Uterus (tissue), 2 donors: ENCODE results near the gene ADAP1.

Source experiments
- POLR2A ChIP-seq, 2 donors: fragments of 450-650 bp; IDR thresholded peaks; one replicate each; pipeline ENCODE4 v1.6.1; 2016; ENCODE audit warnings: antibody characterized with exemption in 2 of 2, mild to moderate bottlenecking in 1 of 2, moderate library complexity in 1 of 2
- TF ChIP-seq, protein P1 (sequence below), 4 experiments: fragments of 200-600 bp in 2 of 4; fragments of 450-650 bp in 2 of 4; sonication (generic) in 2 of 4; IDR thresholded peaks; one replicate each; pipeline ENCODE4 v1.5.1; 2016 to 2019; ENCODE audit warnings: antibody characterized with exemption in 4 of 4, mild to moderate bottlenecking in 2 of 4, moderate library complexity in 1 of 4

- TF ChIP-seq, protein P1, sequence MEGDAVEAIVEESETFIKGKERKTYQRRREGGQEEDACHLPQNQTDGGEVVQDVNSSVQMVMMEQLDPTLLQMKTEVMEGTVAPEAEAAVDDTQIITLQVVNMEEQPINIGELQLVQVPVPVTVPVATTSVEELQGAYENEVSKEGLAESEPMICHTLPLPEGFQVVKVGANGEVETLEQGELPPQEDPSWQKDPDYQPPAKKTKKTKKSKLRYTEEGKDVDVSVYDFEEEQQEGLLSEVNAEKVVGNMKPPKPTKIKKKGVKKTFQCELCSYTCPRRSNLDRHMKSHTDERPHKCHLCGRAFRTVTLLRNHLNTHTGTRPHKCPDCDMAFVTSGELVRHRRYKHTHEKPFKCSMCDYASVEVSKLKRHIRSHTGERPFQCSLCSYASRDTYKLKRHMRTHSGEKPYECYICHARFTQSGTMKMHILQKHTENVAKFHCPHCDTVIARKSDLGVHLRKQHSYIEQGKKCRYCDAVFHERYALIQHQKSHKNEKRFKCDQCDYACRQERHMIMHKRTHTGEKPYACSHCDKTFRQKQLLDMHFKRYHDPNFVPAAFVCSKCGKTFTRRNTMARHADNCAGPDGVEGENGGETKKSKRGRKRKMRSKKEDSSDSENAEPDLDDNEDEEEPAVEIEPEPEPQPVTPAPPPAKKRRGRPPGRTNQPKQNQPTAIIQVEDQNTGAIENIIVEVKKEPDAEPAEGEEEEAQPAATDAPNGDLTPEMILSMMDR (IDR thresholded peaks at IDR 0.05) = no peak
- no peak for TF ChIP-seq POLR2A (IDR thresholded peaks at IDR 0.05)
These were observed 19.2 kb downstream of the ADAP1 start for GRCh38 chr7:935164-935873.
